ENCODE results near the gene FERD3L. TPM values are rescaled to one million over a fixed set of nuclear protein-coding genes. Genes with fewer than 3 reads are reported as not detected.

The FERD3L gene
- total and polyA plus RNA-seq, 11 donors: not detected

- DNase-seq (no peak), ATAC-seq (no peak)
- H3K27ac ChIP-seq: no peak overlapping the region
- TF ChIP-seq CTCF (IDR thresholded peaks at IDR 0.05) (no peak), POLR2A (IDR thresholded peaks at IDR 0.05) (no peak)
- WGBS, 4 donors: 5 to 11% (median 7%) methylated on average over 19 of the region's 19 CpGs
- peaks cover 11 to 75% (median 38%) of the 10 kb centered on the region in 9 donors for H3K27me3 ChIP-seq
- peaks cover 0 to 20% (median 0%) of the 10 kb centered on the region in 12 donors for H3K4me1 ChIP-seq
- no peaks in the 10 kb centered on the region for H3K36me3 ChIP-seq
- peak overlapping the region in 1 of 12 donors; percentile 25 for H3K4me3 ChIP-seq
- intact Hi-C loops (cut with DNase I): no loop called here
- no peaks in the 10 kb centered on the region for H3K9me3 ChIP-seq
Observed at GRCh38 chr7:19145434-19146115, 354 bp upstream of the FERD3L start.

- Histone ChIP-seq H3K4me3 (peak overlapping the region in 8 of 12 donors; percentile 4 to 41 (median 26)), H3K36me3 (no peaks in the 10 kb centered on the region), H3K27ac (no peak overlapping the region), H3K4me1 (peaks cover 0 to 20% (median 0%) of the 10 kb centered on the region in 12 donors), H3K9me3 (no peaks in the 10 kb centered on the region), H3K27me3 (peaks cover 11 to 75% (median 38%) of the 10 kb centered on the region in 9 donors)
- ATAC-seq (no peak), DNase-seq (peak in 1 of 5 donors; percentile 14)
- TF ChIP-seq CTCF (IDR thresholded peaks at IDR 0.05): no peak
- no peak for TF ChIP-seq POLR2A (IDR thresholded peaks at IDR 0.05)
- intact Hi-C loops (cut with DNase I): no loop called here
- WGBS, 4 donors: 2 to 5% (median 3%) methylated on average over 30 of the region's 30 CpGs
Observed at GRCh38 chr7:19143881-19144574, 1.2 kb downstream of the FERD3L start.

- Histone ChIP-seq H3K27ac (no peak overlapping the region), H3K4me1 (peaks cover 0 to 13% (median 0%) of the 10 kb centered on the region in 12 donors), H3K4me3 (no peak overlapping the region), H3K9me3 (no peaks in the 10 kb centered on the region), H3K36me3 (no peaks in the 10 kb centered on the region), H3K27me3 (peaks cover 7 to 43% (median 24%) of the 10 kb centered on the region in 9 donors)
- ATAC-seq: no peak
- WGBS, 4 donors: 81 to 83% (median 81%) methylated on average over 4 of the region's 4 CpGs
- intact Hi-C loops (cut with DNase I): no loop called here
- no peak for TF ChIP-seq POLR2A (IDR thresholded peaks at IDR 0.05)
- no peak for TF ChIP-seq CTCF (IDR thresholded peaks at IDR 0.05)
- no peak for DNase-seq
Observed at GRCh38 chr7:19139706-19140327, 5.4 kb downstream of the FERD3L start.

GRCh38 chr7:19133886-19134285 is 11.3 kb downstream of the FERD3L start:
- intact Hi-C loops (cut with DNase I): no loop called here
- DNase-seq (no peak), ATAC-seq (no peak)
- TF ChIP-seq POLR2A (IDR thresholded peaks at IDR 0.05) (no peak), CTCF (IDR thresholded peaks at IDR 0.05) (no peak)
- Histone ChIP-seq H3K27ac (no peak overlapping the region), H3K36me3 (no peaks in the 10 kb centered on the region), H3K4me1 (no peaks in the 10 kb centered on the region), H3K9me3 (no peaks in the 10 kb centered on the region), H3K27me3 (peaks cover 0 to 38% (median 0%) of the 10 kb centered on the region in 9 donors), H3K4me3 (no peak overlapping the region)
- WGBS, 4 donors: 54 to 64% (median 61%) methylated on average over 4 of the region's 4 CpGs

Data from heart left ventricle (tissue), 16 donors.